Measurements from ENCODE around the gene ATP8B4. TPM values are rescaled to one million over a fixed set of nuclear protein-coding genes. Genes with fewer than 3 reads are reported as not detected.

Gene ATP8B4
- total and polyA plus RNA-seq, 5 donors = 3.0 to 11.7 (median 5.2) TPM

DNA sequence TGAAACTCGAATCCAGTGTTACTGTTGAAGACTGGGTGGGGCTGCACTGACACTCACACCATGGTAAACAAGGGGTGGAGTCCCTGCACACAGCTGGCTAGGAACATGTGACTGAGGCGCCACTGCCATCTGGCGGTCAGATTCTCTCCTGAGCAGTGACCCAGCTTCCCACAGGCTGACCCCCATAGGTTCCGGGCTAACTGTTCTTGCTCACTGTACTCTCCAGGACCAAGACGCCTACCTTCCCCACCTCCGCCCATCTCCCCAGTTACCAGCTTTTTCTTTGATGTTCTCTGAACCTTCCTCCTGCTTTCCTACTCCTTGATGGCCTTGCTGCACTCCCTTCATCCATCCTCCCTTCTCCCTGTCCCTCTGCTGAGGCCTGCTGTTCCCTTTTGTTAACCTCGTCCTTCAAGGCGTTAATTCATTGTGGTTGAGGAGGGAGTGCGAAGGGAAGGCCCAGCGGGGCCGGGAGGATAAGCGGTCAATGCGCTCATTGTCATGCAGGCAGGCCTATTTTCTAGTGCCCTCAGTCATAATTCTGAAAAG lies 115.2 kb downstream of the ATP8B4 start:
- Histone ChIP-seq H3K27me3 (ENCODE audit: control insufficient read depth, insufficient read depth) (no peaks in the 10 kb centered on the region), H3K4me3 (ENCODE audit: low read length) (no peak overlapping the region), H3K4me1 (ENCODE audit: control insufficient read depth, insufficient read depth, low read length) (no peaks in the 10 kb centered on the region), H3K9me3 (ENCODE audit: control insufficient read depth, low read length) (no peaks in the 10 kb centered on the region), H3K27ac (ENCODE audit: low read length) (no peak overlapping the region)
- ATAC-seq = peak; percentile 99
- peak; percentile 88 to 97 (median 93) for DNase-seq
- WGBS = 53% methylated on average over 13 of the region's 13 CpGs
- intact Hi-C loops (cut with DNase I) = loop anchor here in 3 of 4 donors (5.0 to 10.0 kb wide), 5 partner anchors 127 to 769 kb away; no protein-coding TSS in a partner anchor

DNA sequence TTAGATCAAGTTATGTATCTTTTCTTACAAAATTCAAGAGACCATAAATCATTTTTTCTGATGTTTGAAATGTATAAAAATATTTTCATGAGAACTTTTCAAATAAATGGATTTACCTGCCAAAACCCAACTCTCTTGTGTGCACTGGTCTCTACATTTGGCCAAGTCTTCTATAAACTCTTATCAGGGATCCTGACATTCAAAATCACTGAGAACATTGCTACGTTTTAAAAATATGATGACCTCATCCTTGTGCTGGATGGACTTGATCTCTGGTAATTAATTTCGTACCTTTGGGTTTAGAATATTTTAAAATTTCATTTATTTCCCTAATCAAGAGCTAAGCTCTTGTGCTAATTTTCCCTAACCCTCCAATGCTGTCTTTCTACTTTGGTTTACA lies 127.4 kb downstream of the ATP8B4 start:
- Histone ChIP-seq H3K27ac (ENCODE audit: low read length) (no peak overlapping the region), H3K4me1 (ENCODE audit: control insufficient read depth, insufficient read depth, low read length) (peaks cover 7% of the 10 kb centered on the region), H3K27me3 (ENCODE audit: control insufficient read depth, insufficient read depth) (no peaks in the 10 kb centered on the region), H3K9me3 (ENCODE audit: control insufficient read depth, low read length) (no peaks in the 10 kb centered on the region), H3K4me3 (ENCODE audit: low read length) (no peak overlapping the region)
- intact Hi-C loops (cut with DNase I) = no loop called here
- ATAC-seq = no peak
- 52% methylated on average over 2 of the region's 2 CpGs for WGBS
- no peak for DNase-seq

DNA sequence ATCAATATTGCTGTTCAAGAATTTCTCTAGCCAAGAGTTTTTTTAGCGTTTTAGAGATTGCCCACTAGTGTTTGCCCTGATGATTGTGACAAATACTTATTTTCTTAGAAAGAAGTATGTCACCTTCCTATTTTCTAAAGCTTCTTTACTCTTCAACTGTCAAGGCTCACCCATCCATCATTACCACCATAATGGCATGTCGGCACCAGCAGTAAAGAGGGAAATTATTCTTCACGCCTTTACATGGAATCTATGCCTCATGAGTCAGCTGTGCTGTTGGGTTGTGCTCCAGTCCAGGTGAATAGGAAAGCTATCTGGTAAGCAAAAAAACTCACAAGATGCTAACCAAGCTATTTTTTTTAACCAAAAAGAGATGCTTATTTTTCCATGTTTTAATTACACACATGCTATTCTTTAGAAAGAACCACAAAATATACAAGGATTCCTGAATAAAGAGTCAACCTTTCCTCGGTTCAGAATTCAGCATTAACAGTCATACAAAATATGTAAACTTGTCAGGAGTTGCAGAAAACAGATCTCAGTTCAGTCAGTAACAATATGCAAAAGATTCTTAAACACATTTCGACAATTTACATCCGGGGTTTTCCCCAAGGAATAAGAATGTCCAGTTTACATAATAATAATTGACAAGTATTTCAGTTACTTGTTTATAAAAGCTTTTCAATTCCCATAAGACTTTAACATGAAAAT lies 128.0 kb downstream of the ATP8B4 start:
- Histone ChIP-seq H3K27ac (ENCODE audit: low read length) (no peak overlapping the region), H3K4me1 (ENCODE audit: control insufficient read depth, insufficient read depth, low read length) (peaks cover 9% of the 10 kb centered on the region), H3K27me3 (ENCODE audit: control insufficient read depth, insufficient read depth) (no peaks in the 10 kb centered on the region), H3K4me3 (ENCODE audit: low read length) (no peak overlapping the region), H3K9me3 (ENCODE audit: control insufficient read depth, low read length) (no peaks in the 10 kb centered on the region)
- 82% methylated on average over 6 of the region's 6 CpGs for WGBS
- no peak for DNase-seq
- intact Hi-C loops (cut with DNase I) = no loop called here
- no peak for ATAC-seq

DNA sequence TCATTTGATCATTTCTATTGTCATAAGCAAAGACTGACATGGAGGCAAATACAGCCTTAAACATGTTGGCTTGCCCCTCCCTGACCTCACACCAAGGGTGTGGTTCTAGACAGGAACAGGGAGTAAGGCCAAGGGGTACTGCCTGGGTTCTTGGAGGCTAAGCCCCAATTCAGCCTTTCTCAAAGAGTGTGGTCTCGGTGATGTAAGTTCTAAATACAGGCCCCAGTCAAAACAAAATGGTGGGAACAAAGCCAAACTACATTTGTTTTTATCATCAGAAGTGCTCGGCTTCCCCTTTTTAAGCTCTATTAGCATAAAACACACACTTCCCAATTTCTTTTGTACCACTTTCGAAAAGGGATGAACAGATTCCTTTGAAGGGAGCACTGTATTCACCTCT lies 129.5 kb downstream of the ATP8B4 start:
- DNase-seq (peak; percentile 24 to 85 (median 33)), ATAC-seq (peak; percentile 69 to 91)
- Histone ChIP-seq H3K27me3 (ENCODE audit: control insufficient read depth, insufficient read depth) (no peaks in the 10 kb centered on the region), H3K9me3 (ENCODE audit: control insufficient read depth, low read length) (no peaks in the 10 kb centered on the region), H3K4me3 (ENCODE audit: low read length) (no peak overlapping the region), H3K27ac (ENCODE audit: low read length) (peak overlapping the region; percentile 43), H3K4me1 (ENCODE audit: control insufficient read depth, insufficient read depth, low read length) (peaks cover 10% of the 10 kb centered on the region)
- intact Hi-C loops (cut with DNase I) = no loop called here
- WGBS = 25% methylated on average over 3 of the region's 3 CpGs

DNA sequence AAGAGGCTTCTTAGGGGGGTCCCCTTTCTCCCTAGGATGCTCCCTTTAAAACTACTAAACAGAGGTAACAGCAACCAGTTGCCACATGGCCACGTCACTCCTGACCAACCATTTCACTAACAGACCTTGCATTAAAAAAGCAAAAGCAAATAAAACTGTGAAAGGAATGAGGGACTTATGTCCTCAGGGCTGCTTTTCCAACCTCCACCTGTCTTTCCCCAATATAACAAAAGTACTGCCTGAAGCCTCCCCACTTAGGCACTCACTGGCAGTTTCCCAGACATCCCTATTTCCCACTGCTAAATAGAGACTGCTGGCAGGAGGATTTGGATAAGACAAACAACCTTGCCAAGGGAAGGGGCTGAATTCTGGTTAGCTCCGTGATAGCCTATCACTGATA lies 130.3 kb downstream of the ATP8B4 start:
- DNase-seq (no peak), ATAC-seq (no peak)
- H3K9me3 ChIP-seq (ENCODE audit: control insufficient read depth, low read length) = no peaks in the 10 kb centered on the region
- intact Hi-C loops (cut with DNase I) = no loop called here
- WGBS = 55% methylated on average over 2 of the region's 2 CpGs
- no peak overlapping the region for H3K27ac ChIP-seq (ENCODE audit: low read length)
- H3K4me1 ChIP-seq (ENCODE audit: control insufficient read depth, insufficient read depth, low read length) = peaks cover 10% of the 10 kb centered on the region
- H3K4me3 ChIP-seq (ENCODE audit: low read length) = no peak overlapping the region
- no peaks in the 10 kb centered on the region for H3K27me3 ChIP-seq (ENCODE audit: control insufficient read depth, insufficient read depth)

DNA sequence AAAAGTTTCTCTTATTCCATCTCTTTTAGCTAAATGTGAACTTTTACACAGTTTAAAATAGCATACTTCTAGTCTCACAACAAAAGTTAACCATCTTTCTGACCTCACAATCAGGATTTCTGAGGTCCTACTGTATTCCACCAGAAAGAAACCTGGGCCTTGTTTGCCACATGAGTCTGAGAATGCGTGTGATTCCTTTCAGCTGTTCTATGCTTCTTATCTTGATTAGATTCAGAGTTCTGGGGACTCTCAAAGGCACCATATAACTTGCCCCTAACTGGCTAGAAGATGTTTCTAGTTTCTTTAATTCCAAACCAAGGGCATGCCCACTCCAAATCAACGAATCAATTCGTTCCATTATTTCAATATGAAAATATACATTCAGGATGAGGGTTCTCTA lies 131.1 kb downstream of the ATP8B4 start:
- peaks cover 10% of the 10 kb centered on the region for H3K4me1 ChIP-seq (ENCODE audit: control insufficient read depth, insufficient read depth, low read length)
- H3K4me3 ChIP-seq (ENCODE audit: low read length) = no peak overlapping the region
- DNase-seq (no peak), ATAC-seq (no peak)
- intact Hi-C loops (cut with DNase I) = no loop called here
- H3K27me3 ChIP-seq (ENCODE audit: control insufficient read depth, insufficient read depth) = no peaks in the 10 kb centered on the region
- whole genome bisulfite sequencing = 86% methylated on average over 3 of the region's 3 CpGs
- no peaks in the 10 kb centered on the region for H3K9me3 ChIP-seq (ENCODE audit: control insufficient read depth, low read length)
- no peak overlapping the region for H3K27ac ChIP-seq (ENCODE audit: low read length)

DNA sequence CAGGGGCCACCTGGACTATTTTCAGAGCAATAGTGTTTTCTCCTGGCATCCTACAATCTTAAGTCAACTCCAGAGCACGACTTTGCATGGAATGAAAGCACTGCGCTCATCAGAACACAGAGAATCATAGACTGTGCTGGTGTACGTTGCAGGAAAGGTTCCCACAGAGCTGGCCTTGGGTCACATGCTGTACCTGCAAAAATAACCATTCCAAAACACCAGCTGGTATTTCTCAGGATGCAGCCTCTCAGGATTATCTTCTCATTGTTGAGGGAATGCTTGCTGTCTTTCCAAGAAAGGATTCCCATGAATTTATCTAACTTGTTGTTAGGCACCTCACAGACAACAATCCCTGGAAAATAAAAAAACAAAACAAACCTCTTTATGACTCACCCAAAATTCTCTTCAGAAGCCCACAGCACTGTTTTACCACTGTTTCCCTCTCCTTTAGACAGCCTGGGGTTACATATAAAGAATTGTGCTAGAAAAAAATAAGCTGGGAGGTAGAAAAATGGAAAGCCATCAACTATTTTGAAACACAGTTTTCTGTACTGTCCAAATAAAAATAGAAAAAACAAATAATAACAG lies 131.7 kb downstream of the ATP8B4 start:
- 38% methylated on average over 3 of the region's 3 CpGs for WGBS
- Histone ChIP-seq H3K4me1 (ENCODE audit: control insufficient read depth, insufficient read depth, low read length) (peaks cover 10% of the 10 kb centered on the region), H3K9me3 (ENCODE audit: control insufficient read depth, low read length) (no peaks in the 10 kb centered on the region), H3K27ac (ENCODE audit: low read length) (no peak overlapping the region), H3K27me3 (ENCODE audit: control insufficient read depth, insufficient read depth) (no peaks in the 10 kb centered on the region), H3K4me3 (ENCODE audit: low read length) (no peak overlapping the region)
- DNase-seq = peak in 1 of 3 donors; percentile 28
- ATAC-seq = peak in 1 of 2 donors; percentile 23
- intact Hi-C loops (cut with DNase I) = no loop called here

DNA sequence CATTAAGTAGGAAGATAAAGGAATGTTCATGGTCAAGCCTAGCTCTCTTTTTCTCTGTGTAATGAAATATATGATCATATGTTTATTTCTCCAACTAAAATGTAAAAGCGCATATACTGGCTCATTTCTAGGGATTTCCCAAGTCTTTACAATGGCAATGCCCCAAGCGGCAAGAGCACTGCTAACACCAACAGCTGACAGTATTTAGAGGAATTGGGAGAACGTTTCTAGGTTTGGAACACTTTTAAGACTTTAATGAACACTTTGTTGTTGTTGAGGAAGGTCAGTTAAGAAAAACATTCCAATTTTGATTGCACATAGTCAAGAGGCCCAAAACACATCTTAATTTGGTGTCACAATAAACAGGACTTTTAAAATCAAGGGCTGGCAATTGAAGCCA lies 132.7 kb downstream of the ATP8B4 start:
- H3K4me3 ChIP-seq (ENCODE audit: low read length) = no peak overlapping the region
- WGBS = 58% methylated on average over 3 of the region's 3 CpGs
- H3K4me1 ChIP-seq (ENCODE audit: control insufficient read depth, insufficient read depth, low read length) = peaks cover 10% of the 10 kb centered on the region
- H3K9me3 ChIP-seq (ENCODE audit: control insufficient read depth, low read length) = no peaks in the 10 kb centered on the region
- intact Hi-C loops (cut with DNase I) = no loop called here
- ATAC-seq = no peak
- no peaks in the 10 kb centered on the region for H3K27me3 ChIP-seq (ENCODE audit: control insufficient read depth, insufficient read depth)
- no peak overlapping the region for H3K27ac ChIP-seq (ENCODE audit: low read length)
- DNase-seq = no peak

DNA sequence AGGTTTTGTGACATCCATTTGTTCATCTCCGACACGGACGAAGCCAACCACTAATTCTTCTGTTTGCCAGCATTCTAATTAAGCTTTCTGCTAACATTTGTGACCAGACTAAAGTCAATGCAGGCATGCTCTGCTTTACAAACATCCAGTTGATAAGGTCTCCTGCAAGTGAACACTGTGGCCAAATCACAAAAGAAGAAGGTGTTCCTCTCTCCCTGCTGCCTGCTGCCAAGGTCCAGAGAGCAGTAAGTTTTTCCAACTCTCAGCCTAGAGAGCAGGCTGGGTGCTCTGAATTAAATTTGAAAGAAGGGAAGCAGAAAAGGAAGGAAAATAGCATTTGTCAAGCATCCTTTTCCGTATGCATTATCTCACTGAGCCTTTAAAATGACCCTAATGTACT lies 133.6 kb downstream of the ATP8B4 start:
- Histone ChIP-seq H3K4me3 (ENCODE audit: low read length) (no peak overlapping the region), H3K27ac (ENCODE audit: low read length) (no peak overlapping the region), H3K4me1 (ENCODE audit: control insufficient read depth, insufficient read depth, low read length) (peaks cover 10% of the 10 kb centered on the region), H3K27me3 (ENCODE audit: control insufficient read depth, insufficient read depth) (no peaks in the 10 kb centered on the region), H3K9me3 (ENCODE audit: control insufficient read depth, low read length) (no peaks in the 10 kb centered on the region)
- DNase-seq = no peak
- 69% methylated on average over 4 of the region's 4 CpGs for WGBS
- no peak for ATAC-seq
- intact Hi-C loops (cut with DNase I) = no loop called here

DNA sequence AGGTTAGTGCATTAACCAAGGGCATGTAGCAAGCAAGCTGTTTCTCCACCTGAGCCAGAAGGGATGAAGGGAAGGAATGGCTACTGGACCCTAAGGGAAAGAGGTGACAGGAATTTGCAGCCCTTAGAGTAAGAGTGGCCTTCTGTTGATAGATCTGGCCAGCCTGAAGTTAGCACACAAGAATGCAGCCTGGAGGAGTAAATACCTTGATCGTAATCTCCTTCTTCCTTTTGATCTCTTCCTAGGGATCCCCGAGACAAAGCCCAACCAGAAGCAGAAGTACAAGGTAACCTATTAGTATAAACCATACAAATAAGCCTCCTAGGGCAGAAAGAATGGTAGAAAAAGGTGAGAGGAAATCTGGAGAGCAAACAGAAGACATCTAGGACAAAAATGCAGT lies 134.6 kb downstream of the ATP8B4 start:
- intact Hi-C loops (cut with DNase I) = no loop called here
- ATAC-seq (no peak), DNase-seq (no peak)
- WGBS = 75% methylated on average over 2 of the region's 2 CpGs
- no peaks in the 10 kb centered on the region for H3K27me3 ChIP-seq (ENCODE audit: control insufficient read depth, insufficient read depth)
- H3K4me1 ChIP-seq (ENCODE audit: control insufficient read depth, insufficient read depth, low read length) = peaks cover 9% of the 10 kb centered on the region
- no peaks in the 10 kb centered on the region for H3K9me3 ChIP-seq (ENCODE audit: control insufficient read depth, low read length)
- no peak overlapping the region for H3K27ac ChIP-seq (ENCODE audit: low read length)
- H3K4me3 ChIP-seq (ENCODE audit: low read length) = no peak overlapping the region

DNA sequence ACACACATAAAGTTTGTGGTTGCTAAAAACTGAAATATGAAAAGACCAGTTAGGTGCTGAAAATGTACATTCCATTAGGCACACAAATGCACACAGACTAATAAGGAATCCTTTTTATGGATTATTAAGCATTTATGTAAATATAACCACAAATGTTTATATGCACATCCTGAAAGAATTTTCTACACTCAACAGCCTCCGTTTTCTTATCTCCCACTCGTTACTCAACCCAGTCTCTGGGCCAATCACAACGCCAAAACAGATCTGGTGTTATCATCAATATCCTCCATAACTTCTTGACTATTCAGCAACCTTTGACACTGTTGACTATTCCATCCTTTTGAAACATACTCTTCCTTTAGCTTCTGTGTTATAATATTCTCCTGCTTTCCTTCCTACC lies 136.4 kb downstream of the ATP8B4 start:
- Histone ChIP-seq H3K27ac (ENCODE audit: low read length) (no peak overlapping the region), H3K4me3 (ENCODE audit: low read length) (no peak overlapping the region), H3K27me3 (ENCODE audit: control insufficient read depth, insufficient read depth) (no peaks in the 10 kb centered on the region), H3K4me1 (ENCODE audit: control insufficient read depth, insufficient read depth, low read length) (peaks cover 6% of the 10 kb centered on the region), H3K9me3 (ENCODE audit: control insufficient read depth, low read length) (no peaks in the 10 kb centered on the region)
- ATAC-seq (no peak), DNase-seq (no peak)
- intact Hi-C loops (cut with DNase I) = no loop called here
- 50% methylated on average over 3 of the region's 3 CpGs for WGBS

All from right cardiac atrium (tissue), 5 donors.